Loucy (cell line): ENCODE measurements around the gene LNPEP.

Experiments
- H2AFZ ChIP-seq: fragments of 200-600 bp; sonication (generic); 2 replicates; pipeline ENCODE4 v1.6.0; 2016; ENCODE audit warnings: antibody characterized with exemption, mild to moderate bottlenecking, low read length, moderate library complexity
- H3F3A ChIP-seq: fragments of 200-600 bp; 2 replicates; pipeline ENCODE4 v1.6.0; 2016; ENCODE audit warnings: antibody characterized with exemption, low read depth, mild to moderate bottlenecking
- H3K27me3 ChIP-seq: fragments of 200-600 bp; sonication (generic); 2 replicates; pipeline ENCODE4 v1.6.1; 2014; ENCODE audit warnings: low read length, mild to moderate bottlenecking; ENCODE audit not compliant: insufficient read depth, poor library complexity, severe bottlenecking
- H3K36me3 ChIP-seq: fragments of 200-600 bp; sonication (generic); 2 replicates; pipeline ENCODE4 v1.6.1; 2016; ENCODE audit warnings: low read length; ENCODE audit not compliant: insufficient read depth
- H3K4me1 ChIP-seq: fragments of 200-600 bp; sonication (generic); 2 replicates; pipeline ENCODE4 v1.5.1; 2014; ENCODE audit warnings: low read length, mild to moderate bottlenecking; ENCODE audit not compliant: insufficient read depth, poor library complexity, severe bottlenecking
- H3K4me2 ChIP-seq: fragments of 200-600 bp; sonication (generic); 2 replicates; pipeline ENCODE4 v1.6.0; 2014; ENCODE audit warnings: antibody characterized with exemption, low read length, low read depth, mild to moderate bottlenecking; ENCODE audit not compliant: poor library complexity, severe bottlenecking
- H3K4me3 ChIP-seq: fragments of 200-600 bp; sonication (generic); 2 replicates; pipeline ENCODE4 v1.5.1; 2014; ENCODE audit warnings: low read length, mild to moderate bottlenecking, mixed read lengths; ENCODE audit not compliant: poor library complexity, severe bottlenecking
- H3K79me2 ChIP-seq: fragments of 200-600 bp; sonication (generic); 2 replicates; pipeline ENCODE4 v1.6.1; 2014; ENCODE audit warnings: low read length; ENCODE audit not compliant: insufficient read depth
- H3K9ac ChIP-seq: fragments of 200-600 bp; sonication (generic); 2 replicates; pipeline ENCODE4 v1.6.0; 2014; ENCODE audit warnings: mild to moderate bottlenecking, low read depth, low read length, moderate library complexity; ENCODE audit not compliant: poor library complexity, severe bottlenecking
- H3K9me2 ChIP-seq: fragments of 200-600 bp; sonication (generic); replicated peaks from 2 replicates; pipeline ENCODE4 v1.6.1; 2016; ENCODE audit warnings: low read depth, low read length, mixed read lengths
- H3K9me3 ChIP-seq: fragments of 200-600 bp; sonication (generic); 2 replicates; pipeline ENCODE4 v1.6.1; 2014; ENCODE audit warnings: mild to moderate bottlenecking, antibody characterized with exemption, low read length, low read depth; ENCODE audit not compliant: insufficient read depth
- H4K20me1 ChIP-seq: fragments of 200-600 bp; sonication (generic); 2 replicates; pipeline ENCODE4 v1.6.0; 2014; ENCODE audit warnings: antibody characterized with exemption, low read length, mild to moderate bottlenecking; ENCODE audit not compliant: insufficient read depth, poor library complexity, severe bottlenecking
- EZH2phosphoT487 ChIP-seq: fragments of 200-600 bp; IDR thresholded peaks from 2 replicates; pipeline ENCODE4 v1.6.1; 2018; ENCODE audit warnings: antibody characterized with exemption, mild to moderate bottlenecking, moderate library complexity, borderline replicate concordance
- TF ChIP-seq, protein P1 (sequence below): fragments of 200-600 bp; sonication (generic); conservative IDR thresholded peaks from 2 replicates; pipeline ENCODE4 v1.5.1; 2014; ENCODE audit warnings: mild to moderate bottlenecking, antibody characterized with exemption, low read length

The LNPEP gene

DNA sequence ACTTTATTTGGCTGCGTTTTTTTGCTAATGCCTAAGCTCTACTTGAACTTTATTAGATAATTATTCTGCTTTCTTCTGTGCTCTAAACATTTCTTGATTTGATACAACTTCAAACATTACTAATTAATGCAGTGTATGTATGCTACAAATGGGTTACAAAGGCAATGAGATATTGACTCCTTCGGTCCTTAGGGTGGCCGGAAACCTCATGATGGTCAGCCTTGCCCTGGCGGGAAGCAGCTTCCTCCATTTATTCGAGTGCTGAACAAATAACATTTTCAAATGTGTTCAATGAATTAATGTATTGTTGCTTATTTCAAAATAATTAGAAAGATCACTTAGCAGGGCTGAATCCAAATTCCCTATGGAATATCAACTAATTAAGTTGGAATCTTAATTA lies 3.9 kb upstream of the LNPEP start:
- Histone ChIP-seq H4K20me1 (peaks cover 3% of the 10 kb centered on the region), H3F3A (0 out of 2 replicates have a peak, but pooled peaks cover 3% of the 10 kb centered on the region), H3K9ac (peak overlapping the region; percentile 95), H3K27me3 (no peaks in the 10 kb centered on the region), H2AFZ (no peak overlapping the region), H3K36me3 (no peaks in the 10 kb centered on the region), H3K4me3 (peak overlapping the region; percentile 83), H3K9me2 (no peaks in the 10 kb centered on the region), H3K4me1 (peaks cover 62% of the 10 kb centered on the region), H3K9me3 (no peaks in the 10 kb centered on the region), H3K4me2 (peak overlapping the region; percentile 94), H3K79me2 (peaks cover 56% of the 10 kb centered on the region)
- no peak for TF ChIP-seq EZH2phosphoT487
- TF ChIP-seq, protein P1, sequence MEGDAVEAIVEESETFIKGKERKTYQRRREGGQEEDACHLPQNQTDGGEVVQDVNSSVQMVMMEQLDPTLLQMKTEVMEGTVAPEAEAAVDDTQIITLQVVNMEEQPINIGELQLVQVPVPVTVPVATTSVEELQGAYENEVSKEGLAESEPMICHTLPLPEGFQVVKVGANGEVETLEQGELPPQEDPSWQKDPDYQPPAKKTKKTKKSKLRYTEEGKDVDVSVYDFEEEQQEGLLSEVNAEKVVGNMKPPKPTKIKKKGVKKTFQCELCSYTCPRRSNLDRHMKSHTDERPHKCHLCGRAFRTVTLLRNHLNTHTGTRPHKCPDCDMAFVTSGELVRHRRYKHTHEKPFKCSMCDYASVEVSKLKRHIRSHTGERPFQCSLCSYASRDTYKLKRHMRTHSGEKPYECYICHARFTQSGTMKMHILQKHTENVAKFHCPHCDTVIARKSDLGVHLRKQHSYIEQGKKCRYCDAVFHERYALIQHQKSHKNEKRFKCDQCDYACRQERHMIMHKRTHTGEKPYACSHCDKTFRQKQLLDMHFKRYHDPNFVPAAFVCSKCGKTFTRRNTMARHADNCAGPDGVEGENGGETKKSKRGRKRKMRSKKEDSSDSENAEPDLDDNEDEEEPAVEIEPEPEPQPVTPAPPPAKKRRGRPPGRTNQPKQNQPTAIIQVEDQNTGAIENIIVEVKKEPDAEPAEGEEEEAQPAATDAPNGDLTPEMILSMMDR = no peak

DNA sequence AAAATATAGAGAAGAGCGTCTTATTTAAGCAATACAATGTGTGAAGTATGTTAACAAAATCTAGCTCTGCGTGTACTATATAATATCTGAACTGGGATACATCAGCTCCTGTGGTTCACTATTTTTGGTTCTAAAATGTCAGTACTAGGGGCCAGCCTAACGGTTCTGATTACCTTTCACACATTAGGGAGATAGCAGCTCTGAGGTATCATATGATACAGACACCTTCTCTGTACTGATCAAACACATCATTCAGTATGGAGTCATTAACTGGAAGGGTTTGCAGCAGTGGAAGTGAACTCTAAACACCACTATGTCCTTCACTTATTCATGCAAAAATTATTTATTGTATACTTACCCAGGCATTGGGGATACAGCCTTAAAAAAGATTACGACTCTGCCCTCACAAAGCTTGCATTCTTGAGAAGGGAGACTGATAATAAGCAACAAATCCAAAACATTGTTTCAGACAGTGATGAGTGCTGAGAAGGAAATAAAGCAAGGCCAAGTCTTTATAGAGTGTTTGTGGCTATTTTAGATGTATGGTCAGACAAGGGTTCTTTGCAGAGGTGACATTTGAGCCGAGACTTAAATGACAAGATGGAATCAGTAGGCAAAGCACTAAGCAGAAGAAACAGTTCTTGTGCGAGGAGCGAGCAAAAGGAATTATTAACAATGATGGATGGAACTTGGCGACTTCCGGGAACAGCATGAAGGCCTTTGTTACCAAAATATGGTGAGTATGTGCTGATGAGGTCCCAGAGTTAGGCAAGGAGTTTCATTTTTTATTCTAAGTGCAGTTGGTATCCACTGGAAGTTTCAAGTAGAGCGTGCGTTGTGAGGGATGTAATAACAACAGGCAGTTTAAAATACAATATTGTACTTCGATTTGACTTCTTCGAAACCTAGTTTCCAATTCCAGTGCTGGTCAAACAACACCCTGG lies 1.8 kb upstream of the LNPEP start:
- H3F3A ChIP-seq = 0 out of 2 replicates have a peak, but pooled peaks cover 3% of the 10 kb centered on the region
- H3K4me1 ChIP-seq = peaks cover 71% of the 10 kb centered on the region
- H3K9me2 ChIP-seq = no peaks in the 10 kb centered on the region
- H2AFZ ChIP-seq = peak overlapping the region; percentile 52
- H3K9me3 ChIP-seq = no peaks in the 10 kb centered on the region
- no peaks in the 10 kb centered on the region for H3K36me3 ChIP-seq
- H3K79me2 ChIP-seq = peaks cover 76% of the 10 kb centered on the region
- no peak for TF ChIP-seq EZH2phosphoT487
- TF ChIP-seq, protein P1 = no peak
- H4K20me1 ChIP-seq = peaks cover 23% of the 10 kb centered on the region
- H3K9ac ChIP-seq = peak overlapping the region; percentile 95
- H3K27me3 ChIP-seq = no peaks in the 10 kb centered on the region
- H3K4me3 ChIP-seq = peak overlapping the region; percentile 83
- peak overlapping the region; percentile 94 for H3K4me2 ChIP-seq

DNA sequence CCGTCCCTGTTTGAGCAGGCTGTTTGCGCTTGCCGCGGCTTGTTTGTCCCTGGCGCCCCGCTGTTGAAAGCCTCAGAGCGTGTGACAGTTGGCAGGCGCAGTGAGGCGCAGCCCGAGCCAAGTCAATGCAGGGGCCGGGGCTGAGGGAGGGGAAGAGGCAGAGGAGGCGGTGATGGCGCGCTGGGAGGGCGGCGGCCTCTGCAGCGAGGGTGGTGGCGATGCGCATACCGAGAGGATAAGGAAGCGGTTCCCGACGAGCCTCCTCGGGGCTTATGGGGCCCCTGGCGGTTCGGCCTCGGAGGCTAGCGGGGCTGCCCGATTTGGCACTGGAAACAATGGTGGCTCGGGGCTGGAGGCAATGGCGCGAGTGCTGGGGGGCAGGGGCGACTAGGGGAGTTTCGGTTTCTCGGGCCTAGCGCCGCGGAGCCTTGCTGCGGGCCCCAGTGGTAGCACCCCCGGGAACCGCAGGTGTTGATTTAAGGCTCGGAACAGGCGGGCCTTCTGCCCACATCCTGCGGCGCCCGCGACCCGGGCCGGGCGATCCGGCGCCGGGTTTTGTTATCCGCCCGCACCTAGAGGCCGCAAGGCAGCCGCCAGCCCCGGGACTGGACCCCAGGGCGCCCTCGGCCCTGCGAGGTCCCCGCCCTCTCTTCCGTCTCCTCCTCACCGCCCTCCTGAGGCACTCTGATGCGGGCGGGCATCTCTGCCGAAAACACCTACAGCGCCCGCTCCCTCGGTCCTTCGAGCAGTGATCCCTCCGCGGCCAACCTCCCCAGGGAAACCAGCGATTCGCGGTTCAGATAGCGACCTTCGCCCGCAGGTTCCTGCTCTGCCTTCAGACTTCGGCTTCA lies 947 bp upstream of the LNPEP start:
- peaks cover 70% of the 10 kb centered on the region for H3K4me1 ChIP-seq
- H3K9me3 ChIP-seq = no peaks in the 10 kb centered on the region
- peak overlapping the region; percentile 94 for H3K4me2 ChIP-seq
- no peaks in the 10 kb centered on the region for H3K36me3 ChIP-seq
- TF ChIP-seq, protein P1 = 0 out of 2 replicates have a peak, but pooled peaks have one; percentile 20
- no peak for TF ChIP-seq EZH2phosphoT487
- H3F3A ChIP-seq = 0 out of 2 replicates have a peak, but pooled peaks cover 3% of the 10 kb centered on the region
- no peaks in the 10 kb centered on the region for H3K9me2 ChIP-seq
- H4K20me1 ChIP-seq = peaks cover 31% of the 10 kb centered on the region
- peak overlapping the region; percentile 95 for H3K9ac ChIP-seq
- H3K4me3 ChIP-seq = peak overlapping the region; percentile 83
- H2AFZ ChIP-seq = peak overlapping the region; percentile 87
- peaks cover 83% of the 10 kb centered on the region for H3K79me2 ChIP-seq
- no peaks in the 10 kb centered on the region for H3K27me3 ChIP-seq
